GM20000 (cell line): ENCODE data around the gene TBC1D2.

ENCODE experiments used
- DNase-seq: peaks from one replicate; pipeline ENCODE4 v3.0.0; 2012; ENCODE audit warnings: low spot score
- TF ChIP-seq, protein P1 (sequence below): IDR thresholded peaks from 2 replicates; pipeline ENCODE4 v1.5.1; 2012; ENCODE audit warnings: mild to moderate bottlenecking, control low read depth; ENCODE audit errors: extremely low read depth, missing control alignments

TBC1D2 gene

GRCh38 chr9:98190757-98191105 is 64.7 kb downstream of the TBC1D2 start:
- no peak for DNase-seq
- TF ChIP-seq, protein P1, sequence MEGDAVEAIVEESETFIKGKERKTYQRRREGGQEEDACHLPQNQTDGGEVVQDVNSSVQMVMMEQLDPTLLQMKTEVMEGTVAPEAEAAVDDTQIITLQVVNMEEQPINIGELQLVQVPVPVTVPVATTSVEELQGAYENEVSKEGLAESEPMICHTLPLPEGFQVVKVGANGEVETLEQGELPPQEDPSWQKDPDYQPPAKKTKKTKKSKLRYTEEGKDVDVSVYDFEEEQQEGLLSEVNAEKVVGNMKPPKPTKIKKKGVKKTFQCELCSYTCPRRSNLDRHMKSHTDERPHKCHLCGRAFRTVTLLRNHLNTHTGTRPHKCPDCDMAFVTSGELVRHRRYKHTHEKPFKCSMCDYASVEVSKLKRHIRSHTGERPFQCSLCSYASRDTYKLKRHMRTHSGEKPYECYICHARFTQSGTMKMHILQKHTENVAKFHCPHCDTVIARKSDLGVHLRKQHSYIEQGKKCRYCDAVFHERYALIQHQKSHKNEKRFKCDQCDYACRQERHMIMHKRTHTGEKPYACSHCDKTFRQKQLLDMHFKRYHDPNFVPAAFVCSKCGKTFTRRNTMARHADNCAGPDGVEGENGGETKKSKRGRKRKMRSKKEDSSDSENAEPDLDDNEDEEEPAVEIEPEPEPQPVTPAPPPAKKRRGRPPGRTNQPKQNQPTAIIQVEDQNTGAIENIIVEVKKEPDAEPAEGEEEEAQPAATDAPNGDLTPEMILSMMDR = no peak

DNA sequence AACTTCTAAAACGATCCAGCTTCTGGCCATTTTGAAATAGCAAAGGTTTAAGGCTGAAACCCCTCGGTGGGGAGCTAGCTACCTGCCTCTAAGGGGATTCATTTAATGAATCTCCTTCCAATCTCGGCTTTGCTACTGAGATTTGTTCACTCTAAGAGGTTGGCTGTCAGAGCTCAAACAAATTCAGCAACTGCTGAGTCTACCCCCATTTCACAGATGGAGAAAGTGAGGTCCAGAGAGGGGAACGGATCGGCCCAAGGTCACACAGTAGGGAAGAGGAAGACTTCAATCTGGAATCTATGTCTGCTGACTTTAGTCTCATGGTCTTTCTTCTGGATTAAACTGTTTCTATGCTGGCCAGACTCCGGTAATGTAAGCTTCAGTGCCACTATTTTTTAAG is 66.0 kb downstream of the TBC1D2 start:
- DNase-seq = no peak
- TF ChIP-seq, protein P1 = no peak

- no peak for DNase-seq
- TF ChIP-seq, protein P1 = no peak
Observed at GRCh38 chr9:98187926-98188325, 67.5 kb downstream of the TBC1D2 start.

- TF ChIP-seq, protein P1 = no peak
- no peak for DNase-seq
Observed at GRCh38 chr9:98186236-98186635, 69.2 kb downstream of the TBC1D2 start.

- TF ChIP-seq, protein P1 = no peak
- no peak for DNase-seq
Observed at GRCh38 chr9:98185611-98186171, 69.8 kb downstream of the TBC1D2 start.

DNA sequence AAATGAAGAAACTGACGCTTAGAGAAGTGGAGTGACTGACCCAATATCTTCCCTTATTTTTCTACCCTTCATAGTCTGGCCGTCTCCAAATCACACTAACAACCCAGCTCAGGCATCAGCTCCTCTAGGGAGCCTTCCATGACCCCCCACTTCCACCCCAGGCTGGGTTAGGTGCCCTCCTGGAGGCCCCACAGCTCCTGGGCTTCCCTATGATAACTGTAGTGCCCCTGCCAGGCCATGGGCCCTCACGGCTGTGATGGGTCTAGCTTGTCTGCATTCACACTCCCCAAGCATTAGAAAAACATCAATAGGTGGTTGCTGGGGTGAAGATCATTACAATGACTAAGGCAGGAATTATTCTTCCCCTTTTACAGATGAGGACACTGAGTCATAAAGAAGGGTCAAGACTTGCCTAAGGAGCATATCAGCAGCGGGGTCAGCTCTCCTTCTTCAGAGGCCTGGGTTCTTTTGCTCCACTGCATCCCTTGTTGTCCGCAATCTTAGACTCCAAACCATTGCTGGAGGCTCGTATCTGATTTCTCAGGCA is 70.4 kb downstream of the TBC1D2 start:
- TF ChIP-seq, protein P1 = no peak
- DNase-seq = no peak

DNA sequence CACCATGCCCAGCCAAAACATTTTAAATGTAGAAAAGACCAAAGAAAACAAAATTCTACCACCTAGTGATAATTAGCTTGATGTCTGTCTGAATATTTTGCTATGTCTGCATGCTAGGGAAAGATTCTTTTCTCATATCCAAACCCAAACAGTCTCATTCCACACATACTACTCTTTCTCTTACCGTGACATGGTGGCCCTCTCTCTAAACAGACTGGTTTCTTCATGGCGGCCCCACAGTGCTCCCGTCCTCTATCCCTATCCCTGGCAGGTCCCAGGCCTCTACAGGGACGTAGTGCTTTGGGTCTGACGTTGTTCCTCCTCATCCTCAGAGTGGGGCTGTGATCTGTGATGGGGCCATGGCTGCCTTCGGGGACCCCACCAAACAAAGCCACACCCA is 71.1 kb downstream of the TBC1D2 start:
- TF ChIP-seq, protein P1 = no peak
- no peak for DNase-seq
